ENCODE results near the gene RLF.
"Not testable (repeated sequence)": the region's sequence is repeated elsewhere in the genome, so short reads cannot be mapped to it uniquely, and the experiment has no call there.

The RLF gene

GRCh38 chr1:40204856-40205255 is 43.7 kb downstream of the RLF start:
- DNase-seq (ENCODE audit: low read depth) = no peak
- no peak for TF ChIP-seq CTCF (IDR thresholded peaks at IDR 0.05; ENCODE audit: low read length, missing control alignments)

DNA sequence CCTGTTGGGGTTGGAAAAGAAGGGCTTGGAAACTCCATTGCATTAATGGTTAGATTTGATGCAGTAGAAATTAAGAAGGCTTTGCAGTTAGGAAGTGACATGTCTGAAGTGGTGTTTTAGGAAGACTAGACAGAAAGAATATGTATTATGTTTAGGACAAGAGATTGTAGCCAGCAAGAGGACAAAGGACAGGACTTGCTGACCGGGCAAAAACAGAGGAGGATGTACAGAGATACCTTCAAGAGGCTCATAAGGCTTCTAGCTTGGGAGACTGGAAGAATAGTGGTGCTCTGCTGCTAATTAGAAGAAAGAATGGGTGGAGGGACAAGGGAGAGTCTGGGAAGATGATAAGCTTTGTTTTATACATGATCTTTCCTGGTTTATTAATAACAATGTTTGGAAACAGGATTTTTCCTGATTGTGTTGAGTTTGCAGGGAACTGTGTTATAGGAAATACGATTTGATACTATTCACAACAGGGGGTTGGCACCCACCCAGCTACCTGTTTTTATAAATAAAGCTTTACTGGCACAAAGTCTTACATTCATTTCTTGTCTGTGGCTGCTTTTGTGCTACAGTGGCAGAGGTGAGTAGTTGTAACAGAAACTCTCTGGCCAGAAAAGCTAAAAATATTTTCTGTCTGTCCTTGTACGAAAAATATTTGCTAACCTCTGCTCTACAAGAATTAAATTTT is 49.5 kb downstream of the RLF start:
- H3K4me3 ChIP-seq (replicated peaks; ENCODE audit: low read depth, low read length) = no peak overlapping the region
- no peak for TF ChIP-seq CTCF (IDR thresholded peaks at IDR 0.05; ENCODE audit: low read length, missing control alignments)
- DNase-seq (ENCODE audit: low read depth) = no peak

More at GRCh38 chr1:40204856-40205255, 43.7 kb downstream of the RLF start:
- H3K4me3 ChIP-seq (replicated peaks; ENCODE audit: low read depth, low read length) = no peak overlapping the region

DNA sequence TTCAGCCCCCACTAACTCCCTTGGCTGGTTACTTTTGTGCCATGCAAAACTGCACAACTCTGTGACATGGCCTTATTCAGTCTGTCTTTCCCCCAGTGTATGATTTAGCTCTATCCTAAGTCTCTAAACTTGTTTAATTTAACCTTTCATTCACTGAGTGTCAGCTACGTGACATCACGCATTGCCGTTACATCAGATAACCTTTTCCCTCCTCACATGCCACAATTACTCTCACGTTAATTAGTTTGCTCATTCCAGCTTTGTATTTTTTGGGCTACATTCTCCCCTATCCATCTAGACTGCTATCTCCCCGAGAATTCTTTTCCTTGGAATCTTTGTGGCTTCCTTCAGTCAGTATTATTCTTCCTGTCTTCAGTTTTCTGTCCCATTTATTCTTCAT is 57.1 kb downstream of the RLF start:
- no peak for DNase-seq (ENCODE audit: low read depth)
- no peak overlapping the region for H3K4me3 ChIP-seq (replicated peaks; ENCODE audit: low read depth, low read length)
- TF ChIP-seq CTCF (IDR thresholded peaks at IDR 0.05; ENCODE audit: low read length, missing control alignments) = no peak

- DNase-seq (ENCODE audit: low read depth) = not testable (repeated sequence)
Measured at GRCh38 chr1:40221471-40221905, 60.3 kb downstream of the RLF start.

DNA sequence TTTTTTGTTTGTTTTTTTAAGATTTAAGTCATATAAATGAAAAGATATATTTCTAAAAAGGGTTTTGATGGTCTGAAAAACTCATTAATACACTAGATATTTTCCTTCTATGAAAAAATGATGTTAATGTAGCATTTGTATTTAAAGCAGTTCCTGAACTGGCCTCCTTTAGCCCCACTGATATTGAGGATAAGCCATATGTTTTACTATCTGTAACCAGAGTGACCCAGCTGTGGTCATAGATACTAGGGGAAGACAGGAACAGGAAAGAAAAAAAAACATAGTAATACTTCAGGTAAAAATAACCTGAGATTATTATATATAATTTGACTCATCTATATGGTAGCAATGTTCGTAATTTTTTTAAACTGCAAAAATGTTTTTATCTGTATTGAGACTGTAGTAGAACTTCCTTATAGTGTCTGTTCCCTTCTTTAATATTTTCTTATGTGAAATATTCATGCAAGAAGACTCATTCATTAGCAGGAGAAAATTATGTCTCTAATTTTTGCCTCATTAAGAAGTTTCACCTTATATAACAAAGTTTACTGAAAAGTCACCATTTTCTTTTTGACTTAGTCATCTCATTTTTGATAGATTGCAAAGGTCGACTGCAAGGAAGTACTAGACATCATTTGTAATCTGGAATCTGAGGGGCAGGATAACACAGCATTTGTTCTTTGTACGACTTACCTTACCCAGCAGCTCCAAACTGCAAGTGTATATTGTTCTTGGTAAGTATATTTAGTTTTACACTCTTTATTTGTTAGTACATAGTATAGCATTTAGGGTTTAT is 61.0 kb downstream of the RLF start:
- no peak overlapping the region for H3K4me3 ChIP-seq (replicated peaks; ENCODE audit: low read depth, low read length)
- DNase-seq (ENCODE audit: low read depth) = no peak

More at GRCh38 chr1:40221471-40221905, 60.3 kb downstream of the RLF start:
- not testable (repeated sequence) for H3K4me3 ChIP-seq (replicated peaks; ENCODE audit: low read depth, low read length)

DNA sequence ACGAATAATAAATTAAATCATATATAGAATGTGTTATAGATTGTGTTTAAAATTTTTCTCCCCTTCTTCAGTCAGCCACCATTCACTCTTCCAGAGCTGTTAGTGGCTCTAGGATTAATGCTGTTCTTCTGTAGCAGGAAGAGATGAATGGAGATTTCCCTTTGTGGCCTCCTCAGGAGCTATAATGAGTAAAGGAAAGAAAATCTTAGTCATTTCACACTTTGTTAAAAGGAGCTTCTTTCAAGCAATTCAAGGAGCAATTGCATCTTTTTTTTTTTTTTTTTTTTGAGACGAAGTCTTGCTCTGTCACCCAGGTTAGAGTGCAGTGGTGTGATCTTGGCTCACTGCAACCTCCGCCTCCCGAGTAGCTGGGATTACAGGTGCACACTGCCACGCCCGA is 62.9 kb downstream of the RLF start:
- no peak for TF ChIP-seq CTCF (IDR thresholded peaks at IDR 0.05; ENCODE audit: low read length, missing control alignments)
- H3K4me3 ChIP-seq (replicated peaks; ENCODE audit: low read depth, low read length) = no peak overlapping the region
- no peak for DNase-seq (ENCODE audit: low read depth)

More for the DNA sequence above, 61.0 kb downstream of the RLF start:
- no peak for TF ChIP-seq CTCF (IDR thresholded peaks at IDR 0.05; ENCODE audit: low read length, missing control alignments)

GRCh38 chr1:40226192-40226591 is 65.0 kb downstream of the RLF start:
- no peak overlapping the region for H3K4me3 ChIP-seq (replicated peaks; ENCODE audit: low read depth, low read length)
- no peak for DNase-seq (ENCODE audit: low read depth)
- no peak for TF ChIP-seq CTCF (IDR thresholded peaks at IDR 0.05; ENCODE audit: low read length, missing control alignments)
